Activated B cell treated with CpG ODN at 0.5 μM for 24 hours (primary cell): ENCODE data around the gene HK3. TPM values are rescaled to one million over a fixed set of nuclear protein-coding genes. Genes with fewer than 3 reads are reported as not detected.

Experiments used
- ATAC-seq: fragments of 200-7000 bp; cut with Tn5 transposase; one replicate; pipeline ENCODE4 v1.10.0; 2021; ENCODE audit warnings: low read depth, mild to moderate bottlenecking, moderate library complexity
- CTCF ChIA-PET: fragments of 350-600 bp; sonication (Branson Sonifier 250); formaldehyde crosslinking; loops from one replicate; lab custom pipeline; 2021; ENCODE audit warnings: antibody characterized with exemption; lab: Charles Lee
- POLR2A ChIA-PET: fragments of 350-600 bp; sonication (Branson Sonifier 250); formaldehyde crosslinking; loops from one replicate; lab custom pipeline; 2021; ENCODE audit warnings: antibody characterized with exemption; lab: Charles Lee
- DNase-seq: peaks from one replicate; pipeline ENCODE4 v3.0.0; 2022
- H3K27ac Mint-ChIP-seq: one replicate; pipeline ENCODE4 v1.8.0; 2020; ENCODE audit warnings: mixed read lengths
- H3K27me3 Mint-ChIP-seq: one replicate; pipeline ENCODE4 v1.8.0; 2021; ENCODE audit warnings: mixed read lengths
- H3K36me3 Mint-ChIP-seq: one replicate; pipeline ENCODE4 v1.8.0; 2021; ENCODE audit warnings: low read depth, mixed read lengths
- H3K4me1 Mint-ChIP-seq: one replicate; pipeline ENCODE4 v1.8.0; 2021; ENCODE audit warnings: mixed read lengths
- H3K4me3 Mint-ChIP-seq: one replicate; pipeline ENCODE4 v1.8.0; 2020; ENCODE audit warnings: mild to moderate bottlenecking, mixed read lengths
- H3K9me3 Mint-ChIP-seq: one replicate; pipeline ENCODE4 v1.8.0; 2020; ENCODE audit warnings: mixed read lengths
- intact Hi-C: fragments of 100-400 bp; cut with micrococcal nuclease; formaldehyde crosslinking; loops from one replicate; pipeline ENCODE4 v1.15.1; 2024
- total RNA-seq: library from RNA; stranded (reverse); gene quantifications from 2 replicates; pipeline ENCODE4 v1.2.3, GENCODE V29; 2022
- TF ChIP-seq, protein P1 (sequence below): fragments of 200-600 bp; IDR thresholded peaks from one replicate; pipeline ENCODE4 v1.8.0; 2022; ENCODE audit warnings: antibody characterized with exemption, mild to moderate bottlenecking

HK3 gene
- total RNA-seq, 1 donor from 2014 or later, result 0.55 TPM

DNA sequence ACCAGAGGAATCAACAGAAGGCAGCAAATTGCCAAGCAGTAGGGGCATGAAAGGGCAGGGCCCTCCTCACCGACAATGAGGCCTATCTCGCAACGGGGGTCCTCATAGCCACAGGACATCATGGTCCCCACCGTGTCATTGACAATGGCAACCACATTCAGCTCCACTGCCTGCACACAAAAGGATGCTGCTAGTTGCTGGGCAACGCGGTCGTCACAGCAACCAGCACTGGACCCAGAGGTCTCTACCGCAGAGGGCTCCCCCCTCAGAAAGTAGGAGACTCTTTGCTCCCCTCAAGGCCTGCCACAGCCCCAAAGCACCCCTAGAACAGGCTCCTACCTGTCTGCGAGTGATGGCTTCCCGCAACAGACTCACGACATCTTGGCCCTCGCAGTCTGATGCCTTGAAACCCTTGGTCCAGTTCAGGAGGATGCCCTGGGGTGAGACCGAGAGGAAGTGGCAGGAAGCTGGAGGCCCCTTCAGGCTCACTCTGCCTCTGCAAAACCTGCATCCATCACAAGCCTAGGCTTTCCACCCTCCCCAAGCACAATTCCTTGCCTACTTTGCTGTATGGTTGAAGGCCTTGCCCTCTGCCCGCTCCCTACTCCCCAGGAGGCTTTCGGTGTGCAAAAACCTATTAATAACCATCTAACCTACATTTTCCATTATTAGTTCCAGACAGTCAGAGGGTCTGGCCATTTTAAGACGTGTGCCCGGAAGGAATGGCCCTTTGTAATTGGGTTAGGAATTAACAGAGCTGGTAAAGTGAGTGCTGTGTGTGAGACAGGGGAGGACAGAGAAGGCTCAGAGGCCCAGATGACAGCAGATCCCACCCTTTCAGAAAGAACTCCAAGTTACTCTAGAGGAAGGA lies 15.2 kb downstream of the HK3 start:
- no peaks in the 10 kb centered on the region for H3K36me3 Mint-ChIP-seq
- no peaks in the 10 kb centered on the region for H3K4me1 Mint-ChIP-seq
- ChIA-PET POLR2A (no interaction called here), CTCF (no interaction called here)
- DNase-seq (no peak), ATAC-seq (no peak)
- no peak overlapping the region for H3K27ac Mint-ChIP-seq
- no peaks in the 10 kb centered on the region for H3K9me3 Mint-ChIP-seq
- TF ChIP-seq, protein P1, sequence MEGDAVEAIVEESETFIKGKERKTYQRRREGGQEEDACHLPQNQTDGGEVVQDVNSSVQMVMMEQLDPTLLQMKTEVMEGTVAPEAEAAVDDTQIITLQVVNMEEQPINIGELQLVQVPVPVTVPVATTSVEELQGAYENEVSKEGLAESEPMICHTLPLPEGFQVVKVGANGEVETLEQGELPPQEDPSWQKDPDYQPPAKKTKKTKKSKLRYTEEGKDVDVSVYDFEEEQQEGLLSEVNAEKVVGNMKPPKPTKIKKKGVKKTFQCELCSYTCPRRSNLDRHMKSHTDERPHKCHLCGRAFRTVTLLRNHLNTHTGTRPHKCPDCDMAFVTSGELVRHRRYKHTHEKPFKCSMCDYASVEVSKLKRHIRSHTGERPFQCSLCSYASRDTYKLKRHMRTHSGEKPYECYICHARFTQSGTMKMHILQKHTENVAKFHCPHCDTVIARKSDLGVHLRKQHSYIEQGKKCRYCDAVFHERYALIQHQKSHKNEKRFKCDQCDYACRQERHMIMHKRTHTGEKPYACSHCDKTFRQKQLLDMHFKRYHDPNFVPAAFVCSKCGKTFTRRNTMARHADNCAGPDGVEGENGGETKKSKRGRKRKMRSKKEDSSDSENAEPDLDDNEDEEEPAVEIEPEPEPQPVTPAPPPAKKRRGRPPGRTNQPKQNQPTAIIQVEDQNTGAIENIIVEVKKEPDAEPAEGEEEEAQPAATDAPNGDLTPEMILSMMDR, result no peak
- intact Hi-C loops, result no loop called here
- no peak overlapping the region for H3K4me3 Mint-ChIP-seq
- peaks cover 6% of the 10 kb centered on the region for H3K27me3 Mint-ChIP-seq

DNA sequence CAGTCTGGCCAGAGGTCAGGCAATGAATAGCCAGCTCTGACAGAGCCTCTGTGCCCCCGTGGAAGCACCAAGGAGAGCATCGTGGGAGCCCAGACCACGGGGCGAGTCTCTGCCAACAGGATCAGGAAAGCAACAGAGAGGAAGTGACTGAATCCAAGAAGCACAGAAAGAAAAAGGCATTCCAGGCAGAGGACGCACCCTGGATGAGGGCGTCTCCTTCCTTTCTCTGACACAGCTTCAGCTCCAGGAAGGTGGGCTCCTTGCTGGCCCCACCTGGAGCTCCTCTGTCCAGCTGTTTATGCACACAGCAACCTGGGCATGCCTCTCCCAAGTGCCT lies 16.6 kb downstream of the HK3 start:
- Mint-ChIP-seq H3K27ac (no peak overlapping the region), H3K27me3 (peaks cover 9% of the 10 kb centered on the region), H3K4me1 (no peaks in the 10 kb centered on the region), H3K4me3 (no peak overlapping the region), H3K36me3 (no peaks in the 10 kb centered on the region), H3K9me3 (no peaks in the 10 kb centered on the region)
- CTCF ChIA-PET, result no interaction called here
- DNase-seq, result no peak
- intact Hi-C loops, result no loop called here
- POLR2A ChIA-PET, result no interaction called here
- TF ChIP-seq, protein P1, result no peak
- no peak for ATAC-seq

- Mint-ChIP-seq H3K27me3 (peaks cover 10% of the 10 kb centered on the region), H3K36me3 (no peaks in the 10 kb centered on the region), H3K4me1 (no peaks in the 10 kb centered on the region), H3K4me3 (no peak overlapping the region), H3K9me3 (no peaks in the 10 kb centered on the region), H3K27ac (no peak overlapping the region)
- intact Hi-C loops, result no loop called here
- CTCF ChIA-PET, result no interaction called here
- ATAC-seq (no peak), DNase-seq (no peak)
- POLR2A ChIA-PET, result no interaction called here
- TF ChIP-seq, protein P1, result no peak
Measured at GRCh38 chr5:176881816-176882566, 17.2 kb downstream of the HK3 start.

DNA sequence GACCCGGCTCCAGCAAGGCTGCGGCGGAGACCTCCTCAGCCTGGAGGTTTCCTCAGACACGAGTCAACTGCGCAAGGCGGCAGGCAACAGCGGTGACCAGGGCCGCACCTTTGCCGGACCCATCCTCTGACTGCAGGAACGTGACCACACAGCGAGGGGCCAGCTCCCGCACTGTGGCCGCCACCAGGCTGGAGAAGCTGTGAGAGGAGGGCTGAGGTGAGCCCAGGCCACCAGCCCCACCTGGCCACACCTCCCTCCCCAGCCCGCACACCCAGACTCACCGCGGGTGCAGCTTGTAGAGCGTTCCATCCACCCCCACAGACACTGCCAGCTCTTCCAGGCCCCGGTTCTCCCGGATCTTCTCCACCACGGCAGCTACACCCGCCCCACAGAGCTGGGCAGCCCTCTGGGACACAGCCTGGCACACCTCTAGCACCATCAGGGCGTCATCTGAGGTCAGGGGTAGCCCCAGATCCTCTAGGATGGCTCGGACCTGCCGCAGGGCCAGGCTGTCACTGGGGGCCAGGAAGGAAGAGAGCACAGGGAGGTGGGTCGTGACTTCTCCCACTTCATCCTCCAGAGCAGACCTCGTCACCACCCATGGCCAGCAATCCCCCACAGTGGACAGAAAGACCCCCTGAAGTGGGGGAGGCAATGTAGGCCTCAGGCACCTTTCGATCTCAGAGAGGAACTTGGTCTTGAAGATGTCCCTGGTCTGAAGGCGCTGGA lies 18.0 kb downstream of the HK3 start:
- Mint-ChIP-seq H3K4me1 (no peaks in the 10 kb centered on the region), H3K9me3 (no peaks in the 10 kb centered on the region), H3K4me3 (no peak overlapping the region), H3K36me3 (no peaks in the 10 kb centered on the region), H3K27ac (no peak overlapping the region), H3K27me3 (peaks cover 15% of the 10 kb centered on the region)
- DNase-seq (no peak), ATAC-seq (no peak)
- CTCF ChIA-PET, result no interaction called here
- TF ChIP-seq, protein P1, result no peak
- POLR2A ChIA-PET, result no interaction called here
- intact Hi-C loops, result no loop called here
